Activated naive CD4-positive, alpha-beta T cell treated with anti-CD3 and anti-CD28 coated beads, Interleukin-2, amount 10 ng/mL, durations not matched to agents 7 days and 5 days (primary cell): ENCODE measurements around the gene WLS.

Source experiments
- CTCF ChIA-PET: fragments of 350-600 bp; sonication (Branson Sonifier 250); formaldehyde crosslinking; loops from one replicate; lab custom pipeline; 2021; ENCODE audit warnings: antibody characterized with exemption; lab: Charles Lee
- DNase-seq: peaks from one replicate; pipeline ENCODE4 v3.0.0-alpha.2; 2020
- H3K27ac Mint-ChIP-seq: one replicate; pipeline ENCODE4 v1.8.0; 2021; ENCODE audit warnings: mild to moderate bottlenecking, moderate library complexity, mixed read lengths
- H3K27me3 Mint-ChIP-seq: one replicate; pipeline ENCODE4 v1.8.0; 2021; ENCODE audit warnings: mild to moderate bottlenecking, mixed read lengths
- H3K36me3 Mint-ChIP-seq: one replicate; pipeline ENCODE4 v1.8.0; 2021; ENCODE audit warnings: mixed read lengths
- H3K4me1 Mint-ChIP-seq: one replicate; pipeline ENCODE4 v1.8.0; 2021; ENCODE audit warnings: mixed read lengths
- H3K4me3 Mint-ChIP-seq: one replicate; pipeline ENCODE4 v1.8.0; 2021; ENCODE audit warnings: mild to moderate bottlenecking, moderate library complexity, mixed read lengths
- H3K9me3 Mint-ChIP-seq: one replicate; pipeline ENCODE4 v1.8.0; 2021; ENCODE audit warnings: mixed read lengths

WLS gene

GRCh38 chr1:68199603-68200002 is 32.7 kb downstream of the WLS start:
- no peaks in the 10 kb centered on the region for H3K27me3 Mint-ChIP-seq
- H3K4me3 Mint-ChIP-seq: no peak overlapping the region
- CTCF ChIA-PET: no interaction called here
- H3K36me3 Mint-ChIP-seq: no peaks in the 10 kb centered on the region
- H3K4me1 Mint-ChIP-seq: no peaks in the 10 kb centered on the region
- no peak for DNase-seq
- no peak overlapping the region for H3K27ac Mint-ChIP-seq
- no peaks in the 10 kb centered on the region for H3K9me3 Mint-ChIP-seq

GRCh38 chr1:68198752-68199151 is 33.6 kb downstream of the WLS start:
- Mint-ChIP-seq H3K27me3 (no peaks in the 10 kb centered on the region), H3K9me3 (no peaks in the 10 kb centered on the region), H3K36me3 (no peaks in the 10 kb centered on the region), H3K4me3 (no peak overlapping the region), H3K27ac (no peak overlapping the region), H3K4me1 (no peaks in the 10 kb centered on the region)
- CTCF ChIA-PET: no interaction called here
- no peak for DNase-seq

GRCh38 chr1:68197891-68198290 is 34.4 kb downstream of the WLS start:
- no peaks in the 10 kb centered on the region for H3K36me3 Mint-ChIP-seq
- no peaks in the 10 kb centered on the region for H3K27me3 Mint-ChIP-seq
- no peak overlapping the region for H3K4me3 Mint-ChIP-seq
- no peaks in the 10 kb centered on the region for H3K4me1 Mint-ChIP-seq
- DNase-seq: no peak
- no peaks in the 10 kb centered on the region for H3K9me3 Mint-ChIP-seq
- H3K27ac Mint-ChIP-seq: no peak overlapping the region
- CTCF ChIA-PET: no interaction called here

GRCh38 chr1:68197461-68197860 is 34.9 kb downstream of the WLS start:
- no peaks in the 10 kb centered on the region for H3K27me3 Mint-ChIP-seq
- no peaks in the 10 kb centered on the region for H3K36me3 Mint-ChIP-seq
- DNase-seq: no peak
- no peaks in the 10 kb centered on the region for H3K9me3 Mint-ChIP-seq
- CTCF ChIA-PET: no interaction called here
- H3K4me1 Mint-ChIP-seq: no peaks in the 10 kb centered on the region
- no peak overlapping the region for H3K27ac Mint-ChIP-seq
- H3K4me3 Mint-ChIP-seq: no peak overlapping the region

- DNase-seq: no peak
- H3K4me3 Mint-ChIP-seq: no peak overlapping the region
- H3K27me3 Mint-ChIP-seq: no peaks in the 10 kb centered on the region
- CTCF ChIA-PET: interaction anchor here (0.6 kb wide), 1 partner anchor 262 kb away, joined by 4 read pairs; no protein-coding TSS in a partner anchor
- H3K36me3 Mint-ChIP-seq: no peaks in the 10 kb centered on the region
- no peaks in the 10 kb centered on the region for H3K9me3 Mint-ChIP-seq
- H3K4me1 Mint-ChIP-seq: no peaks in the 10 kb centered on the region
- H3K27ac Mint-ChIP-seq: no peak overlapping the region
These were observed 35.6 kb downstream of the WLS start for GRCh38 chr1:68196676-68197075.

GRCh38 chr1:68191717-68192116 is 40.6 kb downstream of the WLS start:
- Mint-ChIP-seq H3K4me1 (no peaks in the 10 kb centered on the region), H3K27ac (no peak overlapping the region), H3K27me3 (no peaks in the 10 kb centered on the region), H3K9me3 (no peaks in the 10 kb centered on the region), H3K4me3 (no peak overlapping the region), H3K36me3 (no peaks in the 10 kb centered on the region)
- CTCF ChIA-PET: no interaction called here
- no peak for DNase-seq

GRCh38 chr1:68188644-68189340 is 43.5 kb downstream of the WLS start:
- Mint-ChIP-seq H3K27ac (no peak overlapping the region), H3K36me3 (no peaks in the 10 kb centered on the region), H3K4me1 (no peaks in the 10 kb centered on the region), H3K4me3 (no peak overlapping the region), H3K9me3 (no peaks in the 10 kb centered on the region), H3K27me3 (no peaks in the 10 kb centered on the region)
- CTCF ChIA-PET: no interaction called here
- DNase-seq: no peak

- CTCF ChIA-PET: no interaction called here
- Mint-ChIP-seq H3K4me3 (no peak overlapping the region), H3K4me1 (no peaks in the 10 kb centered on the region), H3K27ac (no peak overlapping the region), H3K36me3 (no peaks in the 10 kb centered on the region), H3K27me3 (no peaks in the 10 kb centered on the region), H3K9me3 (no peaks in the 10 kb centered on the region)
- no peak for DNase-seq
These were observed 44.2 kb downstream of the WLS start for GRCh38 chr1:68188060-68188538.

- CTCF ChIA-PET: interaction anchor here (0.7 kb wide), 1 partner anchor 155 kb away, joined by 3 read pairs; no protein-coding TSS in a partner anchor
These were observed 46.6 kb downstream of the WLS start for GRCh38 chr1:68185743-68186142.

GRCh38 chr1:68183895-68184294 is 48.4 kb downstream of the WLS start:
- no peaks in the 10 kb centered on the region for H3K4me1 Mint-ChIP-seq
- no peaks in the 10 kb centered on the region for H3K9me3 Mint-ChIP-seq
- CTCF ChIA-PET: no interaction called here
- no peak overlapping the region for H3K4me3 Mint-ChIP-seq
- no peaks in the 10 kb centered on the region for H3K27me3 Mint-ChIP-seq
- no peak overlapping the region for H3K27ac Mint-ChIP-seq
- DNase-seq: no peak
- H3K36me3 Mint-ChIP-seq: no peaks in the 10 kb centered on the region

More at GRCh38 chr1:68185743-68186142, 46.6 kb downstream of the WLS start:
- H3K36me3 Mint-ChIP-seq: no peaks in the 10 kb centered on the region
- H3K27me3 Mint-ChIP-seq: no peaks in the 10 kb centered on the region
- H3K9me3 Mint-ChIP-seq: no peaks in the 10 kb centered on the region
- H3K4me1 Mint-ChIP-seq: no peaks in the 10 kb centered on the region
- H3K27ac Mint-ChIP-seq: no peak overlapping the region
- no peak overlapping the region for H3K4me3 Mint-ChIP-seq
- DNase-seq: no peak

- Mint-ChIP-seq H3K4me1 (no peaks in the 10 kb centered on the region), H3K4me3 (no peak overlapping the region)
These were observed 51.2 kb downstream of the WLS start for GRCh38 chr1:68181165-68181556.

GRCh38 chr1:68180441-68181164 is 51.7 kb downstream of the WLS start:
- H3K9me3 Mint-ChIP-seq: no peaks in the 10 kb centered on the region
- no peak overlapping the region for H3K4me3 Mint-ChIP-seq
- no peaks in the 10 kb centered on the region for H3K36me3 Mint-ChIP-seq
- H3K27ac Mint-ChIP-seq: no peak overlapping the region
- DNase-seq: no peak
- no peaks in the 10 kb centered on the region for H3K27me3 Mint-ChIP-seq
- no peaks in the 10 kb centered on the region for H3K4me1 Mint-ChIP-seq
- CTCF ChIA-PET: interaction anchor here (0.8 to 1.7 kb wide), 2 partner anchors 24 to 308 kb away, joined by 3 to 4 read pairs; no protein-coding TSS in a partner anchor

More at GRCh38 chr1:68181165-68181556, 51.2 kb downstream of the WLS start:
- CTCF ChIA-PET: interaction anchor here (0.8 to 1.7 kb wide), 2 partner anchors 25 to 309 kb away, joined by 3 to 4 read pairs; no protein-coding TSS in a partner anchor
- Mint-ChIP-seq H3K9me3 (no peaks in the 10 kb centered on the region), H3K36me3 (no peaks in the 10 kb centered on the region), H3K27ac (no peak overlapping the region), H3K27me3 (no peaks in the 10 kb centered on the region)
- no peak for DNase-seq

GRCh38 chr1:68178821-68179490 is 53.4 kb downstream of the WLS start:
- H3K27ac Mint-ChIP-seq: no peak overlapping the region
- CTCF ChIA-PET: no interaction called here
- no peaks in the 10 kb centered on the region for H3K36me3 Mint-ChIP-seq
- no peaks in the 10 kb centered on the region for H3K4me1 Mint-ChIP-seq
- no peaks in the 10 kb centered on the region for H3K27me3 Mint-ChIP-seq
- no peak overlapping the region for H3K4me3 Mint-ChIP-seq
- no peaks in the 10 kb centered on the region for H3K9me3 Mint-ChIP-seq
- no peak for DNase-seq

GRCh38 chr1:68175621-68176398 is 56.5 kb downstream of the WLS start:
- H3K4me3 Mint-ChIP-seq: no peak overlapping the region
- no peak overlapping the region for H3K27ac Mint-ChIP-seq
- no peaks in the 10 kb centered on the region for H3K27me3 Mint-ChIP-seq
- no peak for DNase-seq
- H3K9me3 Mint-ChIP-seq: no peaks in the 10 kb centered on the region
- no peaks in the 10 kb centered on the region for H3K36me3 Mint-ChIP-seq
- CTCF ChIA-PET: no interaction called here
- H3K4me1 Mint-ChIP-seq: no peaks in the 10 kb centered on the region
